Endodermal cell (in vitro differentiated cells): Measurements from ENCODE around the gene WASF2. TPM values are rescaled to one million over a fixed set of nuclear protein-coding genes. Genes with fewer than 3 reads are reported as not detected.

ENCODE experiments used
- DNase-seq: peaks from one replicate; pipeline ENCODE4 v3.0.0-alpha.2; 2017
- H3K27ac ChIP-seq: 2 replicates; pipeline ENCODE4 v1.5.1; 2013; ENCODE audit warnings: mild to moderate bottlenecking, low read depth, low read length, moderate library complexity
- H3K27me3 ChIP-seq: 2 replicates; pipeline ENCODE4 v1.6.1; 2013; ENCODE audit warnings: mild to moderate bottlenecking, low read length, moderate library complexity; ENCODE audit not compliant: insufficient read depth, control insufficient read depth, poor library complexity, severe bottlenecking
- H3K36me3 ChIP-seq: 2 replicates; pipeline ENCODE4 v1.7.0; 2013; ENCODE audit warnings: mild to moderate bottlenecking, low read length, moderate library complexity; ENCODE audit not compliant: control insufficient read depth, insufficient read depth
- H3K4me1 ChIP-seq: one replicate; pipeline ENCODE4 v1.7.0; 2013; ENCODE audit warnings: low read length; ENCODE audit not compliant: control insufficient read depth, insufficient read depth
- H3K4me3 ChIP-seq: 2 replicates; pipeline ENCODE4 v1.5.1; 2013; ENCODE audit warnings: mild to moderate bottlenecking, low read length, moderate library complexity
- H3K9ac ChIP-seq: 2 replicates; pipeline ENCODE4 v1.6.1; 2013; ENCODE audit warnings: mild to moderate bottlenecking, low read length, moderate library complexity; ENCODE audit not compliant: poor library complexity, severe bottlenecking; ENCODE audit errors: extremely low read depth
- H3K9me3 ChIP-seq: 2 replicates; pipeline ENCODE4 v1.6.1; 2013; ENCODE audit warnings: mild to moderate bottlenecking, low read length, moderate library complexity; ENCODE audit not compliant: control insufficient read depth
- H3K27ac Mint-ChIP-seq: 2 replicates; pipeline ENCODE4 v1.8.0; 2020; ENCODE audit warnings: mixed read lengths
- H3K27me3 Mint-ChIP-seq: 2 replicates; pipeline ENCODE4 v1.8.0; 2021; ENCODE audit warnings: mild to moderate bottlenecking, mixed read lengths; ENCODE audit not compliant: insufficient read depth
- H3K36me3 Mint-ChIP-seq: 2 replicates; pipeline ENCODE4 v1.8.0; 2020; ENCODE audit warnings: low read depth, mixed read lengths
- H3K4me1 Mint-ChIP-seq: 2 replicates; pipeline ENCODE4 v1.8.0; 2020; ENCODE audit warnings: mixed read lengths
- H3K4me3 Mint-ChIP-seq: 2 replicates; pipeline ENCODE4 v1.8.0; 2020; ENCODE audit warnings: mild to moderate bottlenecking, moderate library complexity, mixed read lengths
- H3K9me3 Mint-ChIP-seq: 2 replicates; pipeline ENCODE4 v1.8.0; 2020; ENCODE audit warnings: mild to moderate bottlenecking, mixed read lengths
- WGBS, 2 experiments: methylation state at CpG; one replicate each; pipeline versions ENCODE4 v1.1.5 to v1.1.7; 2013; ENCODE audit warnings: missing lambda C conversion rate in 2 of 2, mixed read lengths in 1 of 2; ENCODE audit not compliant: insufficient coverage in 1 of 2, insufficient read length in 1 of 2; 5-methylcytosine and 5-hydroxymethylcytosine counted together
- total RNA-seq, 2 donors: library from RNA; stranded (reverse); fragmentation: NEBNext Ultra II Directional in 1 of 2; extraction: Animal tissue kit (Norgen Biotek cat#: 25700) in 1 of 2; gene quantifications; 2 replicates in 1 of 2; 3 replicates in 1 of 2; pipeline ENCODE4 v1.2.1, GENCODE V29; 2021
- TF ChIP-seq, protein P1 (sequence below): fragments of 200-600 bp; sonication (generic); conservative IDR thresholded peaks from 2 replicates; pipeline ENCODE4 v1.5.0; 2021; ENCODE audit warnings: antibody characterized with exemption, mild to moderate bottlenecking

The WASF2 gene
- total RNA-seq, 2 donors from 2014 or later, result 90.0 to 98.8 TPM

DNA sequence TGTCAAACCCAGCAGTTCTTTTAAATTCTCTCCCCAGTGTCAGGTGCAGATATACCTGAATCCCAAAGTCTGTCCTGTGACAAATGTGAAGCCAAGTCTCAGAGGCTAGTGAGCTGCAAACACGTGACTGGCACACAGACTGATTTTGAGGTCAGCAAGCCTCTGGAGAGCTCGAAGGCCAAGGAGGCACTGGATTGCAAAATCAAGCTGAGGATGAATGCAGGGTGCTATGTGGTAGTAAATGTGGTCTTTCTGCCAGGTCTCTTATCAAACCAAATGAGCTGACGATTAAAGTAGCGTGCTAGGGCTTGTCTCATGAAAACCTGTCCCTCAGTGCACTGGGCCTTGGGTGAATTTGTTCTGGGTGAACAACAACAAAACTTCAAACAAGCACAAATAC lies 77.0 kb downstream of the WASF2 start:
- no peaks in the 10 kb centered on the region for H3K27me3 ChIP-seq
- H3K9me3 Mint-ChIP-seq, result no peaks in the 10 kb centered on the region
- H3K27ac Mint-ChIP-seq, result no peak overlapping the region
- H3K9ac ChIP-seq, result no peak overlapping the region
- H3K9me3 ChIP-seq, result no peaks in the 10 kb centered on the region
- 96 to 100% methylated on average over 2 to 4 of the region's 4 CpGs for WGBS, 2 experiments
- H3K27ac ChIP-seq, result no peak overlapping the region
- DNase-seq, result no peak
- H3K4me3 ChIP-seq, result no peak overlapping the region
- H3K36me3 ChIP-seq, result peaks cover 86% of the 10 kb centered on the region
- peaks cover 86% of the 10 kb centered on the region for H3K36me3 Mint-ChIP-seq
- H3K4me1 ChIP-seq, result no peaks in the 10 kb centered on the region
- H3K4me1 Mint-ChIP-seq, result peaks cover 8% of the 10 kb centered on the region
- TF ChIP-seq, protein P1, sequence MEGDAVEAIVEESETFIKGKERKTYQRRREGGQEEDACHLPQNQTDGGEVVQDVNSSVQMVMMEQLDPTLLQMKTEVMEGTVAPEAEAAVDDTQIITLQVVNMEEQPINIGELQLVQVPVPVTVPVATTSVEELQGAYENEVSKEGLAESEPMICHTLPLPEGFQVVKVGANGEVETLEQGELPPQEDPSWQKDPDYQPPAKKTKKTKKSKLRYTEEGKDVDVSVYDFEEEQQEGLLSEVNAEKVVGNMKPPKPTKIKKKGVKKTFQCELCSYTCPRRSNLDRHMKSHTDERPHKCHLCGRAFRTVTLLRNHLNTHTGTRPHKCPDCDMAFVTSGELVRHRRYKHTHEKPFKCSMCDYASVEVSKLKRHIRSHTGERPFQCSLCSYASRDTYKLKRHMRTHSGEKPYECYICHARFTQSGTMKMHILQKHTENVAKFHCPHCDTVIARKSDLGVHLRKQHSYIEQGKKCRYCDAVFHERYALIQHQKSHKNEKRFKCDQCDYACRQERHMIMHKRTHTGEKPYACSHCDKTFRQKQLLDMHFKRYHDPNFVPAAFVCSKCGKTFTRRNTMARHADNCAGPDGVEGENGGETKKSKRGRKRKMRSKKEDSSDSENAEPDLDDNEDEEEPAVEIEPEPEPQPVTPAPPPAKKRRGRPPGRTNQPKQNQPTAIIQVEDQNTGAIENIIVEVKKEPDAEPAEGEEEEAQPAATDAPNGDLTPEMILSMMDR, result no peak
- H3K27me3 Mint-ChIP-seq, result no peaks in the 10 kb centered on the region
- H3K4me3 Mint-ChIP-seq, result no peak overlapping the region

DNA sequence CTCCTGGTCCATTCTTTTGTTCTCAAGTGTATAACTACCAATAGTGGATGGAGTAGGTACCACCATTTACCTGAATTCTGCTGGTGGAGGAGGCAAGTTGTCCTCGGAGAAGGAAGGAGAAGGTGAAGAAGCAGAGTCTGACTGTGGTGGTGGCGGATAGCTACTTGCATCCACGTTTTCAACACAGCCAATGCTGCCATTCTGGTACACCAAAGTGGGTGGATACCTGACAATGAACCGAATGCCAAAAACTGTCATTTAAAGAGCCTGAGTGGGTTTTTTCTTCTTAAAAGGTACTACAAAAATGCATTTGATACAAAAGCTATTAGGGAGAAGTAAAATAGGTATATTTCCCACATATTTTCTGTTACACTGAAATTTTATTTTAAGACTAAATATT lies 77.5 kb downstream of the WASF2 start:
- TF ChIP-seq, protein P1, result no peak
- no peaks in the 10 kb centered on the region for H3K4me1 ChIP-seq
- 95 to 100% methylated on average over 1 to 4 of the region's 4 CpGs for WGBS, 2 experiments
- peaks cover 84% of the 10 kb centered on the region for H3K36me3 ChIP-seq
- Mint-ChIP-seq H3K4me1 (peaks cover 7% of the 10 kb centered on the region), H3K36me3 (peaks cover 88% of the 10 kb centered on the region), H3K9me3 (no peaks in the 10 kb centered on the region), H3K4me3 (no peak overlapping the region), H3K27me3 (no peaks in the 10 kb centered on the region), H3K27ac (no peak overlapping the region)
- no peaks in the 10 kb centered on the region for H3K9me3 ChIP-seq
- H3K9ac ChIP-seq, result no peak overlapping the region
- H3K4me3 ChIP-seq, result no peak overlapping the region
- no peak overlapping the region for H3K27ac ChIP-seq
- H3K27me3 ChIP-seq, result no peaks in the 10 kb centered on the region
- DNase-seq, result no peak

DNA sequence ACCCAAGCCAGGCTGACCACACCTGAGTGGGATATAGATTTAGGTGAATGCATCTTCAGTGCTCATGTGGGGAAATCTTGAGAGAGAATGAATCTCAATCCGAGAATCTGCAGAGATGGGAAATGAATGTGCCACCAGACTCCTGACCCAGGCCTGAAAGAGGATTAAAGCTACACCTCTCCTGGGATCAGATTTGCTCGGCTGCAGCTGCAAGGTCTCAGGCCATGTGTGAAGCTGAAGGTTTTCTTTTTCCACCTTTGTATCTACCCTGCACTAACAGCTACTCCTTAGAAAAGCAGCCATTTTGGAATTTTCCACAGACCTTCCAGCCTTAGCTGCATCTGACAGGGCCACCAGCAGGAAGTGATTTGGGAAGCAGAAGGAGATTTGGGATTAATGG lies 79.3 kb downstream of the WASF2 start:
- Histone ChIP-seq H3K27me3 (no peaks in the 10 kb centered on the region), H3K4me3 (no peak overlapping the region), H3K9me3 (no peaks in the 10 kb centered on the region), H3K4me1 (peaks cover 3% of the 10 kb centered on the region), H3K9ac (no peak overlapping the region), H3K27ac (no peak overlapping the region), H3K36me3 (peaks cover 78% of the 10 kb centered on the region)
- 89 to 100% methylated on average over 2 of the region's 2 CpGs for WGBS, 2 experiments
- Mint-ChIP-seq H3K4me3 (no peak overlapping the region), H3K9me3 (no peaks in the 10 kb centered on the region), H3K27me3 (no peaks in the 10 kb centered on the region), H3K27ac (peak overlapping the region; percentile 18), H3K36me3 (peaks cover 76% of the 10 kb centered on the region), H3K4me1 (peaks cover 9% of the 10 kb centered on the region)
- TF ChIP-seq, protein P1, result no peak
- no peak for DNase-seq
